Activated CD4-positive, alpha-beta T cell treated with anti-CD3 and anti-CD28 coated beads, Interleukin-2, amount 50 U/mL, for 24 hours (primary cell): Measurements from ENCODE around the gene RLN1.
A peak's percentile ranks its signal among the peaks of the same experiment; 100 is the strongest.
"Not testable (repeated sequence)": the region's sequence is repeated elsewhere in the genome, so short reads cannot be mapped to it uniquely, and the experiment has no call there.

Experiments
- DNase-seq, 2 donors: peaks; one replicate each; pipeline ENCODE4 v3.0.0-alpha.2; 2020; ENCODE audit warnings: low read depth in 1 of 2, low spot score in 1 of 2

The RLN1 gene, protein sequence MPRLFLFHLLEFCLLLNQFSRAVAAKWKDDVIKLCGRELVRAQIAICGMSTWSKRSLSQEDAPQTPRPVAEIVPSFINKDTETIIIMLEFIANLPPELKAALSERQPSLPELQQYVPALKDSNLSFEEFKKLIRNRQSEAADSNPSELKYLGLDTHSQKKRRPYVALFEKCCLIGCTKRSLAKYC

DNA sequence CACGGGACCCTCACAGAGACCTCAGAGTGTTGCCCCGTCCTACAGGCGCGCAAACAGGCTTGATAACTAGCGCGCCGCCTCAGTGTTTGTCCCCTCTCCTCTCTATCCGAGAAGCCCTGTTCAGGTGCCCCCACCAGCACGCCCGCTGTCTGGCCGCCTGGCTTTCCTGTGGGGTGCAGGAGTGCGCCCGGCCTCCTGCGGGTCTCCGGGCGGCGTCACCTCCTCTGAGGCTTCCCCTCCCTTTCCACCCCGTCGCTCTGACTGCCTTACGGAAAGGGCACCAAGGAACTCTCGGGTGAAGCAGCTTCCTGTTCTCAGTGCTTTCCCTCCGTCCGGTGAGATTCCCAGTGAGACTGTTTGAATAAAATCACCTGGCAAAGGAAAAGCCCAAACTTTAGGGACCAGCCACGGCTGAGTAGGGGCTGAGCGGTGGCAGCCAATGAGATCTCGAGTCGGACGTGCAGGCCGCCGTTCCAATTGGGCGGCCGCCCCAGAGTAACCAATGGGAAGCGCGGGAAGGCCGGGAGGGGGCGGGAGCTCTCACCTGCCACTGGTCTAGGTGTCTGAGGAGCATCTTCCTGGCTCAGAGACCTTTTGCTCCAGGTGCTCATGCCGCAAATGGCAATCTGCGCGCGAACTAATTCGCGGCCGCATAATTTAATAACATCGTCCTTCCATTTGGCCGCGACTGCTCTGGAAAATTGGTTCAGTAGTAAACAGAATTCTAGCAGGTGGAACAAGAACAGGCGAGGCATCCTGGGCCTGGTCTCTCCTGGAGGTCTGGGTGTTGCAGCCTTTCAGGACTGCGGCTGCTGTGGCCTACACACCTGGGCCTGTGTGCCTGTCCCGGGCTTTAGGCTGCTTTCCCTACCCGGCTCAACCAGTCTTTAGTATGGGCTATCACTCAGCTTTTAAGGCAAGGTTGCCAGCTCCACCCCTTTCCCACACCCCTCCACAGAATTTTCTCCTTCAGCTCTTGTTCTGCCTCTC is at the start of gene RLN1:
Gene RLN1, minus strand, starts transcription at position 885 of the 990 bp plus-strand sequence. Its CDS starts 130 bp downstream, at position 755.
- peak; percentile 5 to 18 for DNase-seq

DNA sequence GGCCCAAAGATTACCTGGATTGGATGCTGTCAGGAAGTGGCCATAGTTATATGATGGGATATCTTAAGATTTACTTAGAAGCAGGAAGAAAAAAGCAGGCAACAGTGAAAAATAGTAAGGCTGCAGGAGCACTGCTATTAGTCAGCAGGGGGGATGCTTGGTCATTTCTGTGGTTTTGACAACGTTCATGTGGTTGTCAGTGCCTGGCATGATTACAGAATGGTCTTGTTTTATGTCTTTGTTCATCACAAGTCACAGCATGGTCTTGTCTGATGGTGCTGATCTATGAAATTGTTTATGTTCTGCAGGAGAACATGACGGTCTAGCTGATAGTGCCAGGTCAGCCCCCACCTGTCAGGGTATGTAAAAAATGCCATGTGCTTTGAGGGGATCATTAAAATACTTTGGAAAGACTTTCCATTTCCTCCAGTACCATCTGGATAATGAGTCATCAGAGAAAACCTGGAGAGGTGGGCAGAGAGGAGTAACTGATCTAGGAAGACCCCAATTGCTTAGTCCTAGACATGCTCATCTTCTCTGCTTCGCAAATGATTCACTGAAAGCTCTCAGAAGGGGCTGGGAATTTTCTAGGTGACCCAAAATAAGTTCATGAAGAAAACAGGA is 49.5 kb upstream of the RLN1 start:
- no peak for DNase-seq

DNA sequence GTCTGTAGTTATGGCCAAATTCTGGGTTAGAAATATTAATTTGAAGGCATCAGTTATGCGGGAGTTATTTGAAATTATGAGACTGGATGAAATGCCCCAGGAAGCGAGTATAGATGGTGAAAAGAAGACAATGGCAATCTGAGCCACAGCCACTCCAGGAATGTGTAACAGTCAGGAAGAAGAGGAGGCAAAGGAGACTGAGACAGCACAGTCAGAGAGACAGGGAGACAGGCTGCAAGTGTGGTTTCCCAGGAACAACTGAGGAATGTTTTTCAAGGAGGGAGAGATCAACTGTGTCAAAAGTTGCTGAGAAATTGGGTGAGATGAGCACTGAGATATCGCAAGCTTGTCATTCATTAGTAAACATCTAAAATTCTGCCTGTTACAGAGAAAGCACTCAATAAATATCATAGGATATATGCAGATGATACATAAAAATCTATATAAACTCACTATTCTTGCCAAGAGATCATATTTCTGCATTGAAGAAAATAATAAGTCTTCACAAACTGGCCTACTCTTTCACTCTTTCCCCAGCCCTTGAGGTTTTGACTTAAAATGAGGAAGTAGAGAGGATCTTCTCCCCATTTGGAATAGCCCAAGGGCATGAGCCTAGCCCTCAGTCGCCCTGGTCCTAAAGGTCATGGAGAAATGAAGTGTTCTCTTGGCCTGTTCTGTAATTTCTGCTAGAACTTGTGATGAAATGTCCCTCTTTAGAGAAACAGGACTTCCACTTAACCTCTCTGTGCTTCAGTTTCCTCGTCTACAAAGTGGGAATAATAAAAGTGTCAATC is 48.5 kb upstream of the RLN1 start:
- DNase-seq: no peak

GRCh38 chr9:5384436-5384835 is 44.8 kb upstream of the RLN1 start:
- no peak for DNase-seq

DNA sequence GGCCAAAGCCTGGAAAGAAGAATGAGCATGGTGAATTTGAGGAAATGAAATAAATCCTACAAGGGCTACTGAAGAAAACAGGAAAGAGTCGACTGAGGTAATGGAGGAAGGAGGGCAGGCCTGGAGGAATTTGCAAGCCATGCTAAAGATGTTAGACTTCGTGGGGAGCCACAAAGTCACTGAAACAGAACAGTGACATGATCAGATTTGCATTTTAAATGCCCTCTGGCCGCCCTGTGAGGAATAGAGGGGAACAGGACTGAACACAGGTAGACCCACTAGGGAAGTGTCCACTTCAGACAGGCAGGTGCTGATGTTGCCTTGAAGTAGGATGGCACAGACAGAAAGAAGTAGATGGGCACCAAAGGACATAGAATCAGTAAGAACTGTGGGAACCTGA is 42.8 kb upstream of the RLN1 start:
- no peak for DNase-seq

DNA sequence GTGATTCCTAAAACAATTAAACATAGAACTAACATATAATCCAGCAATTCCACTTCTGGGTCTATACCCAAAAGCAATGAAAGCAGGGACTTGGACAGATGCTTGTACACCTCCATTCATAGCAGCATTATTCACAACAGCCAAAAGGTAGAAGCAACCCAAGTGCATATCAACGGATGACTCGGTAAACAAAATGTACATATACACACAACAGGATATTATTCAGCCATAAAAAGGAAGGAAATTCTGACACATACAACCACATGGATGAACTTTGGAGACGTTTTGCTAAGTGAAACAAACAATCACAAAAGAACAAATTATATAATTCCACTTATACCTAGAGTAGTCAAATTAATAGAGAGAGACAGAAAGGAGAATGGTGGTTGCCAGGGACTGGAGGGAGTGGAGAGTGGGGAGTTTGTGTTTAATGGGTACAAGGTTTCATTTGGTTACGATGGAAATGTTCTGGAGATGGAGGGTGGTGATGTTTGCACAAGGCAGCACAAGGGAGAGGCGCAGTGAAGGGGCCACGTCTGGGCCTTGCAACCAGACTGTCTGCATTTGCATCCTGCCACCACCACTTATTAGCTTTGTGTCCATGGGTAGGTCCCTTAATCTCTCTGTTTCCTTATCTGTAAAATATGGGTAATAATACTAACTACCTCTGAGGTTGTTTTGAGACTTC is 36.3 kb upstream of the RLN1 start:
- DNase-seq: no peak

DNA sequence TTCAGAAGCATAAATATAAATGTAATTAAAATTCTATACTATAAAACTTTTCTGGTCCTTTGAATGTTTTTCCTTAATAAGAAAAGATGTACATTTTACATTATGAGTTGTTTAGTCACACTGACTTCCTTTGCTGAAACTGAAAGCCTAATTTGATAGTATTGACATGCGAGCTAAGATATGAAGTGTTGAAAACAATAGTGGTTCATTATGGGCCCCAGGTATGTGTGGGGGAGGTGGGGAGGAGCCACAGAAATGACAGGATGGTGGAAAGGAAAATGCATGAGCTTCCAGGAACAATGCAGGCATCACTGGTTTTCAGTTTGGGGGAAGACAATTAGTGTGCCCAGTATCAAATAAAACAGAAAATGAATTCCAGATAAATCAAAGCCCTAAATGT is 35.4 kb upstream of the RLN1 start:
- no peak for DNase-seq

- DNase-seq: no peak
Measured at GRCh38 chr9:5364294-5365024, 24.8 kb upstream of the RLN1 start.

- no peak for DNase-seq
Measured at GRCh38 chr9:5361326-5362010, 21.8 kb upstream of the RLN1 start.

- no peak for DNase-seq
Measured at GRCh38 chr9:5360341-5360740, 20.7 kb upstream of the RLN1 start.

DNA sequence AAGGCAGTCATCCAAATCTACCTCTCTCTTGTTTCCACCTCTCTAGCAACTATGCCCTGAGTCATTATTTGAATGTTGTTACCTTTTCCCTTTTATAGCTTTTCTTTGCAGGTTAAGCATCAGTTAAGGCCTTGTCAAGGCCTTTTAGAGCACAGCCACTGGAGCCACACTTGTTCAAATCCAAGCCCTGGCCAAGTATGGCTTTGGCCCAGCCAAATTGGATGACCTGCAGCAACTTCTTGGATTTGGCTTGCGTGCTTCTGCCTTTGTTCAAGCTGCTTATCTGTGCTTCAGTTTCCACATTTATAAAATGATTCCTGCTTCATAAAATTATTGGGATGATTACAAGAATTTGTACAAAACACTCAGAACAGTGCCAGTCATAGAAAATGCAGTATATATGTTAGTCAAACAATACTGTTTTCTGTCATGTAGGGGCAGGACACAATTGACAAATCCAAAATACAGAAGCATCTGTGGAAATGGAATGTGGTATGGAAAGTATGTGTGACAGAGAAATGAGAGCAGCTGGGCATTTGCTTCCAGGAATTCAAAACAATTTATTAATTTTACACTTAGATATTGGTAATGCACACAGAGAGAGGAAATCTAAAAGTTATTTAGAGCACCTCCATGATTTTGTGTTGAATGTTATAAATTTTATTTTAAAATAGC is 17.9 kb upstream of the RLN1 start:
- no peak for DNase-seq

- no peak for DNase-seq
Measured at GRCh38 chr9:5355817-5356216, 16.1 kb upstream of the RLN1 start.

DNA sequence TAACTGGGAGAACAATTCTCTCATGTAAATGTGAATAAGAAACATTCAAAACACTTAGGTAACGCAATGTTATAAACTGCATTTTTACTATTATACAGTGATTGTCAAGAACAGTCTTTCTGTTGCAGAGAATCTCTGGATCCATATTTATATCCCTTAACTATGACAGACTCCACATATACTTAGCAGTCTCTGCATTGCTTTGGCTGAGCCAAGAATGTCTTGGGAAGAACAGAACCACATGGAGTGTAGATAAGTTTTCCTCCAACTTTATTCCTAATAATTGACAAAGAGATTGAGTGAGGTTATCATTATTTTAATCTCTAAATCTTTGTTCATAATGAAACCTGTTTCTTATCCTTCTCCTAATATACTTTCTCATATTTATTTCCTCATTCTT is 15.6 kb upstream of the RLN1 start:
- DNase-seq: no peak

DNA sequence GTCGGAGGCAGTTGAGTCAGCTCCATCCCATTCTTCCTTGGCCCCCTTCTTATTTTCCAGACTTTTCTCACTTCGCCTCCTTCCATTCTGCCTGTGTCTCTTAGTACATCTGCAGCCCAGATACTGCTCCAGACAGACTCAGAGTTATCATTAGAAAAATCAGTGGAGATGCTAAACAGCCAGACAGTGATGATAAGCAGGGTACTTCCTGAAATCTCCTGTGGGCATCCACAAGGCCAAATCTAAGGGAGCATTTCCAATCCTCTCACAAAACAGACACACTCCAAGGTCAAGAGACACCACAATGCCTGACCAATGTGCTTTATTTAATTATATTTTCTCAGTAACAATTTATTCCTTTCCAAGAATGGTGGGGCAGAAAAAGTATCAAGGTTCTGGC is 14.5 kb upstream of the RLN1 start:
- DNase-seq: no peak

GRCh38 chr9:5352637-5353248 is 13.1 kb upstream of the RLN1 start:
- no peak for DNase-seq

- peak in 1 of 2 donors; percentile 13 for DNase-seq
Measured at GRCh38 chr9:5336688-5337087, 3.0 kb downstream of the RLN1 start.

GRCh38 chr9:5331276-5331675 is 8.4 kb downstream of the RLN1 start:
- not testable (repeated sequence) for DNase-seq

GRCh38 chr9:5326893-5327548 is 12.7 kb downstream of the RLN1 start:
- no peak for DNase-seq
